Breast epithelium (tissue), 3 donors: ENCODE results near the gene GLMP.

ENCODE experiments used
- POLR2A ChIP-seq: fragments of 450-650 bp; IDR thresholded peaks from one replicate; pipeline ENCODE4 v1.6.1; 2016; ENCODE audit warnings: antibody characterized with exemption, mild to moderate bottlenecking, moderate library complexity
- TF ChIP-seq, protein P1 (sequence below), 3 donors: fragments of 450-650 bp; IDR thresholded peaks; one replicate each; pipeline ENCODE4 v1.5.1; 2016 to 2017; ENCODE audit warnings: antibody characterized with exemption in 3 of 3, mild to moderate bottlenecking in 3 of 3, moderate library complexity in 3 of 3

DNA sequence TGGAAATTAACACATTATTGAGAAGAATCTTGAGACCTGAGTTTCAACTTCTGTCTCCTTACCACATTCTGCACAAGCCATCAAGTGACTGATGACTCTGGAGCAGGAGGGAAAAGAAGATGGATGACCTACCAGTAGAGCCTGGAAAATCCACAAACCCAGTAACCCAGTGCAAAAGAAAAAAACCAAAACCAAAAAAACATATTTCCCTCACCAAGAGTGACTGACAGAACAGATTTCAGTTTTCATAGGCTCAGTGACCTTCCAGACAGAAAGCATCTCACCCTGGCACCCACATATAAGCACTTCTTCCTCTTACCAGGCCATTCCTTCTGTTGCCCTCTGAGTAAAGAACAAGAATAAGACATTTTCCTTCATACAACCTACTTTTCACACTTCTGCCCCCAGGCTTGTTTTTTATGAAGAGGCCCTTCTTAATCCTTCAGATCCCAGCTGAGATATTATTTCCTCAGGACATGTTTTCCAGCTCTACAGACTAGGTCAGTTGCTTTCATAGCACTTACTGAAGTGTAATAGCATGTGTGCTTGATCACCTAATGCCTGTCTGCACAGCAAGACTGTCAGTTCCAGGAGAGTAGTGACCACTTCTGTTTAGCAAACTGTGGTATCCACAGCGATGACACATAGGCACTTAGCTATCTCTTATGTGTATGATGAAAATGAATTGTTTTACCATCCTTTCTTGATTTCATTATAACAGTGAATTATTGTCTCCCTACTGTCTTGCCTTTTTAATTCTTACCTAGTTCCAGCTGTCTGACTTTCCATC, 46.9 kb upstream of the GLMP start:
- TF ChIP-seq, protein P1, sequence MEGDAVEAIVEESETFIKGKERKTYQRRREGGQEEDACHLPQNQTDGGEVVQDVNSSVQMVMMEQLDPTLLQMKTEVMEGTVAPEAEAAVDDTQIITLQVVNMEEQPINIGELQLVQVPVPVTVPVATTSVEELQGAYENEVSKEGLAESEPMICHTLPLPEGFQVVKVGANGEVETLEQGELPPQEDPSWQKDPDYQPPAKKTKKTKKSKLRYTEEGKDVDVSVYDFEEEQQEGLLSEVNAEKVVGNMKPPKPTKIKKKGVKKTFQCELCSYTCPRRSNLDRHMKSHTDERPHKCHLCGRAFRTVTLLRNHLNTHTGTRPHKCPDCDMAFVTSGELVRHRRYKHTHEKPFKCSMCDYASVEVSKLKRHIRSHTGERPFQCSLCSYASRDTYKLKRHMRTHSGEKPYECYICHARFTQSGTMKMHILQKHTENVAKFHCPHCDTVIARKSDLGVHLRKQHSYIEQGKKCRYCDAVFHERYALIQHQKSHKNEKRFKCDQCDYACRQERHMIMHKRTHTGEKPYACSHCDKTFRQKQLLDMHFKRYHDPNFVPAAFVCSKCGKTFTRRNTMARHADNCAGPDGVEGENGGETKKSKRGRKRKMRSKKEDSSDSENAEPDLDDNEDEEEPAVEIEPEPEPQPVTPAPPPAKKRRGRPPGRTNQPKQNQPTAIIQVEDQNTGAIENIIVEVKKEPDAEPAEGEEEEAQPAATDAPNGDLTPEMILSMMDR (IDR thresholded peaks at IDR 0.05): no peak
- no peak for TF ChIP-seq POLR2A
